ENCODE measurements around the gene PLAC8.

Gene PLAC8

GRCh38 chr4:83129264-83129663, 14.7 kb upstream of the PLAC8 start:
- Histone ChIP-seq H3K9ac (ENCODE audit: low read depth, low read length) (no peak overlapping the region), H3K27me3 (ENCODE audit: control insufficient read depth, insufficient read depth, low read length) (no peaks in the 10 kb centered on the region), H3K4me3 (ENCODE audit: low read depth, low read length) (no peak overlapping the region), H3K36me3 (ENCODE audit: control insufficient read depth, insufficient read depth, low read length) (no peaks in the 10 kb centered on the region), H3K9me3 (ENCODE audit: control insufficient read depth, insufficient read depth, low read length) (no peaks in the 10 kb centered on the region), H3K4me1 (ENCODE audit: control insufficient read depth, insufficient read depth, low read length) (no peaks in the 10 kb centered on the region)

- Histone ChIP-seq H3K4me1 (ENCODE audit: control insufficient read depth, insufficient read depth, low read length) (no peaks in the 10 kb centered on the region), H3K27me3 (ENCODE audit: control insufficient read depth, insufficient read depth, low read length) (no peaks in the 10 kb centered on the region), H3K9ac (ENCODE audit: low read depth, low read length) (no peak overlapping the region), H3K4me3 (ENCODE audit: low read depth, low read length) (no peak overlapping the region), H3K36me3 (ENCODE audit: control insufficient read depth, insufficient read depth, low read length) (no peaks in the 10 kb centered on the region), H3K9me3 (ENCODE audit: control insufficient read depth, insufficient read depth, low read length) (no peaks in the 10 kb centered on the region)
These were observed 13.9 kb upstream of the PLAC8 start for GRCh38 chr4:83128240-83128929.

GRCh38 chr4:83125738-83126141, 11.2 kb upstream of the PLAC8 start:
- Histone ChIP-seq H3K9ac (ENCODE audit: low read depth, low read length) (no peak overlapping the region), H3K9me3 (ENCODE audit: control insufficient read depth, insufficient read depth, low read length) (no peaks in the 10 kb centered on the region), H3K4me1 (ENCODE audit: control insufficient read depth, insufficient read depth, low read length) (no peaks in the 10 kb centered on the region), H3K4me3 (ENCODE audit: low read depth, low read length) (no peak overlapping the region), H3K36me3 (ENCODE audit: control insufficient read depth, insufficient read depth, low read length) (no peaks in the 10 kb centered on the region), H3K27me3 (ENCODE audit: control insufficient read depth, insufficient read depth, low read length) (no peaks in the 10 kb centered on the region)

GRCh38 chr4:83124111-83124780, 9.7 kb upstream of the PLAC8 start:
- no peak overlapping the region for H3K4me3 ChIP-seq (ENCODE audit: low read depth, low read length)
- H3K27me3 ChIP-seq (ENCODE audit: control insufficient read depth, insufficient read depth, low read length) = no peaks in the 10 kb centered on the region
- no peaks in the 10 kb centered on the region for H3K9me3 ChIP-seq (ENCODE audit: control insufficient read depth, insufficient read depth, low read length)
- H3K36me3 ChIP-seq (ENCODE audit: control insufficient read depth, insufficient read depth, low read length) = no peaks in the 10 kb centered on the region
- no peaks in the 10 kb centered on the region for H3K4me1 ChIP-seq (ENCODE audit: control insufficient read depth, insufficient read depth, low read length)
- H3K9ac ChIP-seq (ENCODE audit: low read depth, low read length) = no peak overlapping the region

DNA sequence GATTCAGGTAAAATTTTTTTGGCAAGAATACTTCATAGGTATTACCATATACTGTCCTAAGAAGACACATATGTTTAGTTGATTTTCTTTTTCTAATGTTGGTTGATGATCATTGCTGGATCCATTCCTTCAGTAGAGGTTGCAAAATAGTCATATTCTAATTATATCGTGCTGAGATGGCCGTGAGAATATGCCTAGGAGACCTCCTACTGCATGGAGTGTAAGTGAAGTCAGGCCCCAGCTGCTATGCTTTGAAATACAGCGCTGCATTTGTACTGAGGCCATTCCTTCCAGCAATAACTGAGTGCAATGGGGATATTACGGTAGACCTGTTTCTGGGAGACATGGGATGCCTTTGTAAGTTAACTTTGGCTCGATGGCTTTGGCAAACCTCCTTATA, 6.7 kb upstream of the PLAC8 start:
- no peak overlapping the region for H3K9ac ChIP-seq (ENCODE audit: low read depth, low read length)
- peaks cover 2% of the 10 kb centered on the region for H3K4me1 ChIP-seq (ENCODE audit: control insufficient read depth, insufficient read depth, low read length)
- no peaks in the 10 kb centered on the region for H3K36me3 ChIP-seq (ENCODE audit: control insufficient read depth, insufficient read depth, low read length)
- no peaks in the 10 kb centered on the region for H3K27me3 ChIP-seq (ENCODE audit: control insufficient read depth, insufficient read depth, low read length)
- H3K4me3 ChIP-seq (ENCODE audit: low read depth, low read length) = no peak overlapping the region
- no peaks in the 10 kb centered on the region for H3K9me3 ChIP-seq (ENCODE audit: control insufficient read depth, insufficient read depth, low read length)

DNA sequence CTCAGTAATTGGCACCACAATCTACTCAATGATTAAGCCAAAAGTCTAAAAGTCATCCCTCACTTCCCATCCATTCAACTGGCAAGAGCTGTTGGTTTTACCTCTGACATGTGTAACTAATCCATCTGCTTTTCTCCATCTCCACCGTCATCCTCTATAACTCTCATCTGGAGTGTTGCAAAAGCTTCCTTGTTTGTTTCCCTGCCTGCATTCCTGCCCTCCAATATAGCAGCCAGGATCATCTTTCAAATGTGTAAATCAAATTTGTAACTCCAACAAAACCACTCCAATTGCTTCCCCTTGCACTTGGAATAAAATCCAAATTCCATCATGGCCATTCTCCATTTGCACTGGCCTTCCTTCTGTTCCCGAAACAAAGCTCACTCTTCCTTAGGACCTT, 4.3 kb upstream of the PLAC8 start:
- H3K9ac ChIP-seq (ENCODE audit: low read depth, low read length) = no peak overlapping the region
- H3K9me3 ChIP-seq (ENCODE audit: control insufficient read depth, insufficient read depth, low read length) = no peaks in the 10 kb centered on the region
- H3K4me3 ChIP-seq (ENCODE audit: low read depth, low read length) = no peak overlapping the region
- H3K4me1 ChIP-seq (ENCODE audit: control insufficient read depth, insufficient read depth, low read length) = peaks cover 10% of the 10 kb centered on the region
- no peaks in the 10 kb centered on the region for H3K36me3 ChIP-seq (ENCODE audit: control insufficient read depth, insufficient read depth, low read length)
- H3K27me3 ChIP-seq (ENCODE audit: control insufficient read depth, insufficient read depth, low read length) = no peaks in the 10 kb centered on the region

DNA sequence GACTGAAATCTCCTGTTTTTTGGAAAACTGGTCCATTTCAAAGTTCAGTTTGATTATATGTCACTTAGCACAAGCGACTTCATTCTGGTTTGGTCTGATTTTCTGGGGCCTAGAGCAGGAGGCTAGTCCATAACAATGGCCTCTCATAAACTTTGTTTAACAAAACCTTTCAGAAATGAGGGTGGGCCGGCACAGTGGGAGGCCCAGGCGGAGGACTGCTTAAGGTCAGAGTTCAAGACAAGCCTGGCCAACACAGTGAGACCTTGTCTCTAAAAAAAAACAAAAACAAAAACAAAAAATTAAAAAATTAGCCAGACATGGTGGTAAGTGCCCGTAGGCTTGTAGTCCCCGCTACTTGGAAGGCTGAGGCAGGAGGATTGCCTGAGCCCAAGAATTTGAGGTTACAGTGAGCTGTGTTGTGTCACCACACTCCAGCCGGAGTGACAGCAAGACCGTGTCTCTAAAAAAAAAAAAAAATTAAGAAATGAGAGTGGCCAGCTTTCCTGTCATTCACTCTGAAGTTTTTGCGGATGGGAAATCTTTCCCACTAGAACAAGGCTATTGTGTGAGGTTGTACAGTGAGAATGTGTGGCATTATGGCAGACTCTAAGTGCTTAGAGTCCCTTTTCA, 1.2 kb upstream of the PLAC8 start:
- no peak overlapping the region for H3K4me3 ChIP-seq (ENCODE audit: low read depth, low read length)
- H3K36me3 ChIP-seq (ENCODE audit: control insufficient read depth, insufficient read depth, low read length) = no peaks in the 10 kb centered on the region
- H3K9me3 ChIP-seq (ENCODE audit: control insufficient read depth, insufficient read depth, low read length) = no peaks in the 10 kb centered on the region
- H3K4me1 ChIP-seq (ENCODE audit: control insufficient read depth, insufficient read depth, low read length) = peaks cover 10% of the 10 kb centered on the region
- H3K9ac ChIP-seq (ENCODE audit: low read depth, low read length) = no peak overlapping the region
- no peaks in the 10 kb centered on the region for H3K27me3 ChIP-seq (ENCODE audit: control insufficient read depth, insufficient read depth, low read length)

DNA sequence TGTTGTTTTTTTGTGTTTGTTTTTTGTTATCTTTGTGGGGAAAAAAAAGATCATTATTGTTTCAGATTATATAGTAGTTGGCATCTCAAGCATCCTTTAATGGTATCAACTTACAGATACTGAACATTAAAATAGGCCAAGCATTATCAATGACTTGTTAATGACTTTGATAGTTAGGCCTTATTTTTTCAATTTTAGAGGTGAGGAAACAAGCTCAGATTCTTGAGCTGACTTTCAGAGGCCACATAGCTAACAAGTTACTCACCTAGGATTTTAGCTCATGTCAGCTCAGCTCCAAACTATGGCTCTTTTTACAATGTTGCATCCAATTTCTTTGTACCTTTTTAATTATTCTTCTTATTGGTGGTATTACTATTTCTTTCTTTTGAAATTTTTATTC, 471 bp upstream of the PLAC8 start:
- H3K4me3 ChIP-seq (ENCODE audit: low read depth, low read length) = no peak overlapping the region
- no peaks in the 10 kb centered on the region for H3K9me3 ChIP-seq (ENCODE audit: control insufficient read depth, insufficient read depth, low read length)
- H3K27me3 ChIP-seq (ENCODE audit: control insufficient read depth, insufficient read depth, low read length) = peaks cover 2% of the 10 kb centered on the region
- H3K9ac ChIP-seq (ENCODE audit: low read depth, low read length) = no peak overlapping the region
- H3K4me1 ChIP-seq (ENCODE audit: control insufficient read depth, insufficient read depth, low read length) = peaks cover 13% of the 10 kb centered on the region
- no peaks in the 10 kb centered on the region for H3K36me3 ChIP-seq (ENCODE audit: control insufficient read depth, insufficient read depth, low read length)

GRCh38 chr4:83113429-83113786, 1.1 kb downstream of the PLAC8 start:
- H3K36me3 ChIP-seq (ENCODE audit: control insufficient read depth, insufficient read depth, low read length) = no peaks in the 10 kb centered on the region
- H3K9ac ChIP-seq (ENCODE audit: low read depth, low read length) = no peak overlapping the region
- H3K9me3 ChIP-seq (ENCODE audit: control insufficient read depth, insufficient read depth, low read length) = no peaks in the 10 kb centered on the region
- no peak overlapping the region for H3K4me3 ChIP-seq (ENCODE audit: low read depth, low read length)
- H3K4me1 ChIP-seq (ENCODE audit: control insufficient read depth, insufficient read depth, low read length) = peaks cover 14% of the 10 kb centered on the region
- peaks cover 12% of the 10 kb centered on the region for H3K27me3 ChIP-seq (ENCODE audit: control insufficient read depth, insufficient read depth, low read length)

GRCh38 chr4:83112678-83113428, 1.7 kb downstream of the PLAC8 start:
- no peaks in the 10 kb centered on the region for H3K9me3 ChIP-seq (ENCODE audit: control insufficient read depth, insufficient read depth, low read length)
- H3K36me3 ChIP-seq (ENCODE audit: control insufficient read depth, insufficient read depth, low read length) = no peaks in the 10 kb centered on the region
- H3K4me1 ChIP-seq (ENCODE audit: control insufficient read depth, insufficient read depth, low read length) = peaks cover 14% of the 10 kb centered on the region
- peaks cover 14% of the 10 kb centered on the region for H3K27me3 ChIP-seq (ENCODE audit: control insufficient read depth, insufficient read depth, low read length)
- no peak overlapping the region for H3K9ac ChIP-seq (ENCODE audit: low read depth, low read length)
- no peak overlapping the region for H3K4me3 ChIP-seq (ENCODE audit: low read depth, low read length)

DNA sequence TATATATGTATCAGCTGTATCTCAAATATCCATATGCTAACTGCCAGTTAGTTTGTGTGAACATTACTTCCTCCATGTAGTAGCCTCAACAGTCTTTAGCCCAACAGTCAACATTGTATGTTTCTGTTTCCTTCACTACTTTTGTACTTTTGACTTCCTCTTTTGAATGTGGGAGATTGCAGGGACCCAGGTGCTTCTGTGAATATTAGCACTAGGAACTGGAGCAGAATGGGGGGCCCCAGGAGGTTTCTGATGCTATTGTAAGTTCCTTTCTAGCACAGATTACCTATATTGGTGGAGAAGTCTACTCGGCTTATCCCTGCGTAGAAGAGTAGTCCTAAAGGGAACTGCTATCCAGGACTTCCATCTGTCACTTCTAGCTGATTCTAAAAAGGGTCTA, 2.3 kb downstream of the PLAC8 start:
- peaks cover 14% of the 10 kb centered on the region for H3K4me1 ChIP-seq (ENCODE audit: control insufficient read depth, insufficient read depth, low read length)
- no peak overlapping the region for H3K4me3 ChIP-seq (ENCODE audit: low read depth, low read length)
- no peak overlapping the region for H3K9ac ChIP-seq (ENCODE audit: low read depth, low read length)
- H3K36me3 ChIP-seq (ENCODE audit: control insufficient read depth, insufficient read depth, low read length) = no peaks in the 10 kb centered on the region
- peaks cover 14% of the 10 kb centered on the region for H3K27me3 ChIP-seq (ENCODE audit: control insufficient read depth, insufficient read depth, low read length)
- H3K9me3 ChIP-seq (ENCODE audit: control insufficient read depth, insufficient read depth, low read length) = no peaks in the 10 kb centered on the region
